ENCODE results near the gene TTC1. TPM values are rescaled to one million over a fixed set of nuclear protein-coding genes. Genes with fewer than 3 reads are reported as not detected.

TTC1 gene
- total and polyA plus RNA-seq, 2 of the 8 experiments (the other 6 are each of a cell fraction or from before 2014, with no cell fraction given), result 25.1 to 63.9 TPM

GRCh38 chr5:160029004-160029403 is 20.1 kb downstream of the TTC1 start (continued):
- TF ChIP-seq ATF2 (IDR thresholded peaks at IDR 0.05; ENCODE audit: low read length), result no peak
- TF ChIP-seq CHD7 (IDR thresholded peaks at IDR 0.05; ENCODE audit: insufficient replicate concordance, low read length), result no peak
- TF ChIP-seq KDM1A (IDR thresholded peaks at IDR 0.05; ENCODE audit: borderline replicate concordance, low read length), result no peak
- no peak for TF ChIP-seq CTBP2 (IDR thresholded peaks at IDR 0.05; ENCODE audit: borderline replicate concordance, insufficient read depth, insufficient read length, low read length)
- TF ChIP-seq KDM4A (IDR thresholded peaks at IDR 0.05; ENCODE audit: low read depth, low read length, severe bottlenecking), result no peak

Data from H1 (cell line).